GM12865 (cell line): Measurements from ENCODE around the gene CDH4.

ENCODE experiments used
- DNase-seq: peaks from one replicate; pipeline ENCODE4 v3.0.0; 2010; ENCODE audit warnings: low read depth
- H3K4me3 ChIP-seq: 2 replicates; pipeline ENCODE4 v1.5.1; 2011; ENCODE audit warnings: mild to moderate bottlenecking, low read depth, low read length, control low read depth
- CTCF ChIP-seq: IDR thresholded peaks from 2 replicates; pipeline ENCODE4 v1.5.1; 2011; ENCODE audit warnings: low read length, control low read depth, low read depth, inconsistent platforms; ENCODE audit not compliant: insufficient read depth; ENCODE audit errors: missing control alignments

Gene CDH4

DNA sequence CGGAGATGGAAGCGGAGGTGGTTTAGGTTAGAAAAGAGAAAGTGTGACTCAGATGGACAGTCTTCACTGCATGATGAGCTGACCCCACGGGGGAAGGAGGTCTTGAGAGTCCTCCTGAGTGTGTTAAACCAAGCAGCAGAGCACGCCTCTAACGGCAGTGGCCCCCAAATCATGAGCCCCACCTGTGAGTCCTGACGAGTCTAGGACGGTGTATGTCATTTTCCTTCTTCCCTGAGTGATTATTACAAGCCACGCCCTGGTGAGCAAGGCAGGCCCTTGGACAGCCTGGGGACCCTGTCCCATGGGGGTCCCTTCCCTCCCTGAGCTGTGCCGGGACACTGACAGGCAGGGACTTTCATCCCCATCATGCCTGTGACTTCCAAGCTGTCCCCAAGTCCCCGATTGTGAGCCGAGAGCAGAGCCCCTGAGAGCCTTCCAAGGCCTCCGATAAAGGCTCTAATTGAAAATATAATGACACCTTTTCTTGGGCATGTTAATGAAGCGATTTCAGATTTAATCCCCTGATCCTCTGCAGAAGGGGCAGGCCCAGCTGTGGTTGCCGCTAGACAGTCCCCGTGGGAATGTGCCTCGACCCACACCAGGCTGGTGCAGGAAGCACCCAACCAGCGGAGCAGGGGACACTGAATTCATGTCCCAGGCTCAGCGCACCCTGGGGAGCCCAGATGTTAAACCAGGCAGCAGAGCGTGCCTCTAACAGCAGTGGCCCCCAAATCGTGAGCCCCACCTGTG is 493.5 kb downstream of the CDH4 start:
- TF ChIP-seq CTCF: no peak
- DNase-seq: no peak
- no peak overlapping the region for H3K4me3 ChIP-seq

DNA sequence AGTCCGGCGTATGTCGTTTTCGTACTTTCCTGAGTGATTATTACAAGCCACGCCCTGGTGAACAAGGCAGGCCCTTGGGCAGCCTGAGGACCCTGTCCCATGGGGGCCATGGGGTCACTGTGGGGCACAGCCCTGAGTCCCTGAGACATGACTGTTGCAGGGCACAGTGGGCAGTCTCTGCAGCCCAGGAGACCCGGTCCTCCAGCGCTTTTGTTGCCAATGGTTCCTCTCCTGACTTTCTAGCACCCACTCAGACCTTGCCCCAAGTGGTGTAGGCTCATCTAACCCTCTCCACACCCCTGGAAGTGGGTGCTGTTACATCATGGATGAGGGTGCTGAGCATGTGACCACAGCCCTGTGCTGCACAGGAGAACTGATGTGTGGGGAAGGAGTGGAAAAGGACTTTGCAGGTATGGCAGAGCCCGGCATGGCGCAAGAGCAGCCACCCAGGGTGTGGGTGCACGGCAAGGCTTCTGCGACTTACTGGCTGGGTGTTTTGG is 494.1 kb downstream of the CDH4 start:
- no peak for TF ChIP-seq CTCF
- H3K4me3 ChIP-seq: no peak overlapping the region
- DNase-seq: no peak

DNA sequence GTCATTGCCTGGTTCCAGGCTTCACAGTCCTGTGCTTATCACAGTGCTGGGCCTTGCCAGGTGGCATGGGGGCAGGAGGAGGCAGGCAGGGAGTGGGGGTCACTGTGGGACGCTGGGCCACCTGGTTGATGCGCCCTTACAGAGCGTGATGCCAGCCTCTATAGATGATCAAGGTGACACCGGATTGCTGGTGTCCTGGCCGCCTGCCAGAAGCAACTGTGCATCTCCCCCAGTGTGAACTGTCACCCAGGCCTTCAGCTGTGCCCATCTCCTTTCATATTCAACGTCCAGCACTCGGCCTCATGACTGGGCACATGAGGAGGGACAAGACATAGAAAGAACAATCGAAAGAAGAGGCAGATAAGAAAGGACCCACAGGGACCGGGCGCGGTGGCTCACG is 494.7 kb downstream of the CDH4 start:
- no peak for TF ChIP-seq CTCF
- no peak overlapping the region for H3K4me3 ChIP-seq
- no peak for DNase-seq

- DNase-seq: no peak
Observed at GRCh38 chr20:61748376-61748775, 496.3 kb downstream of the CDH4 start.

GRCh38 chr20:61749406-61750075 is 497.5 kb downstream of the CDH4 start:
- TF ChIP-seq CTCF: no peak
- H3K4me3 ChIP-seq: no peak overlapping the region
- no peak for DNase-seq

More at GRCh38 chr20:61748376-61748775, 496.3 kb downstream of the CDH4 start:
- no peak for TF ChIP-seq CTCF
- H3K4me3 ChIP-seq: no peak overlapping the region

DNA sequence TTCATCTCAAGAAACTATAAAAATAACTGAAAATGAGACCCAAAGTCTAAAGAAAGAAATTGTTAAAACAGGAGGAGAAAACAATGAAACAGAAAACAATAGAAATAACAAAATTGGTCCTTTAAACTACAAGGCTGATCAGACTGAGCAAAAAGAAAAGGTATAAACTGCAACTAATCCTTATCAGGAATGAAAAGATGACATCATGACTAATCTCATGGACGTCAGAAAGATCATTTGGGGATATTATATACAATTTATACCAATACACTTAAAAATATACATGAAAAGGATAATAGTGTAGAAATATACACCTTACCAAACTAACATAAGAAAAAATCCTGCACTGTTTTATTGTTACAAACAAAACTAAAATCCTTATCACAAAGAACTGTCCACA is 498.0 kb downstream of the CDH4 start:
- no peak for DNase-seq
- no peak for TF ChIP-seq CTCF
- no peak overlapping the region for H3K4me3 ChIP-seq
